ENCODE measurements around the gene SIT1.
A peak's percentile ranks its signal among the peaks of the same experiment; 100 is the strongest.
"Not testable (repeated sequence)": the region's sequence is repeated elsewhere in the genome, so short reads cannot be mapped to it uniquely, and the experiment has no call there.

SIT1 gene

DNA sequence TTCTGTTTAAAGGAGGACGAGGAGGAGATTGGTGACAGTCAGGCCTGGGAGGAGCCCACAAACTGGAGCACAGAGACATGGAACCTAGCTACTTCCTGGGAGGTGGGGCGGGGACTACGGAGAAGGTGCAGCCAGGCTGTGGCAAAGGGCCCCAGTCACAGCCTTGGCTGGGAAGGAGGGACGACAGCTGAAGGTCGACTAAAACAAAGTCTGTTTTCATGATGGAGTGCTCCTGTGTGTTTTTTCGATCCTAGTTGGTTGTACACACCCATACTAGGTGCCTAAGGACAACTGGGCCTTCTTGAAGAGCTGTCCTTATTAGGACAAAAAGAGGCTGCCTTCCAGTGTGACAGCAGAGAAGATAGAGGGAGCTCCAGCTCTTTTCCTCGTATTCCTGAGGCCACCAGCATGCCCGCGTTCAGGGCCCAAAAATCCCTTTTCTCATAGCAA lies 10.3 kb upstream of the SIT1 start:
- no peak for DNase-seq (ENCODE audit: low read depth)

DNA sequence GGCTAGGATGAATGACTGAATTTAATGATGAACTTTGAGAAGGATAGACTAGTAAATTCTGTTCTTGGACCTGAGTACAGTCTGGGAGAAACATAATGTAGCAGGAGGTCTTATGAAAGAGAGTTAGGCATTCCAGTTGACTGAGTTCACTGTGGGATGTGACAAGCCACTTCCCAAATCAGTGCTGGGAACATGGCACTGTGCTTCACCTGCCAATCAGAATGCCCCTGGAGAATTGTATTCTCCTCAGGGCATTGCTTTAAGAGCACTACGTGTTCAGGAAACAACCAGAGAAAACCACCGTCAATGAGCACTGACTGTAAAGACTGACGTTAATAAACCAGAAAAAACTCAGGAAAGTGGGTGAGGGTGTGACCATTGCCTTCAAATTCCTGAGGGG lies 8.6 kb upstream of the SIT1 start:
- no peak for DNase-seq (ENCODE audit: low read depth)

DNA sequence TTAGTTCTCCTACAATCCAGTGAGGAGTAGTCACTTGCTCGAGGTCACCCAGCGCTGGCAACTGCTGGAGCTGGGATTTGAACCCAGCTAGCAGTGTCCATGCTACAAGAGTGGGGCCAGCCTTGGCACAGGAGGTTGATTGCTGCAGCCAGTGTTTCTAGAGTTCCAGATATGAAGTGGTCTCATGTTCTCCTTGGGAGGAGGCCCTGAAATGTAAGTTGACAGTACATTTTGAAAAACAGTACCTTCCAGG lies 8.2 kb upstream of the SIT1 start:
- DNase-seq (ENCODE audit: low read depth) = no peak

DNA sequence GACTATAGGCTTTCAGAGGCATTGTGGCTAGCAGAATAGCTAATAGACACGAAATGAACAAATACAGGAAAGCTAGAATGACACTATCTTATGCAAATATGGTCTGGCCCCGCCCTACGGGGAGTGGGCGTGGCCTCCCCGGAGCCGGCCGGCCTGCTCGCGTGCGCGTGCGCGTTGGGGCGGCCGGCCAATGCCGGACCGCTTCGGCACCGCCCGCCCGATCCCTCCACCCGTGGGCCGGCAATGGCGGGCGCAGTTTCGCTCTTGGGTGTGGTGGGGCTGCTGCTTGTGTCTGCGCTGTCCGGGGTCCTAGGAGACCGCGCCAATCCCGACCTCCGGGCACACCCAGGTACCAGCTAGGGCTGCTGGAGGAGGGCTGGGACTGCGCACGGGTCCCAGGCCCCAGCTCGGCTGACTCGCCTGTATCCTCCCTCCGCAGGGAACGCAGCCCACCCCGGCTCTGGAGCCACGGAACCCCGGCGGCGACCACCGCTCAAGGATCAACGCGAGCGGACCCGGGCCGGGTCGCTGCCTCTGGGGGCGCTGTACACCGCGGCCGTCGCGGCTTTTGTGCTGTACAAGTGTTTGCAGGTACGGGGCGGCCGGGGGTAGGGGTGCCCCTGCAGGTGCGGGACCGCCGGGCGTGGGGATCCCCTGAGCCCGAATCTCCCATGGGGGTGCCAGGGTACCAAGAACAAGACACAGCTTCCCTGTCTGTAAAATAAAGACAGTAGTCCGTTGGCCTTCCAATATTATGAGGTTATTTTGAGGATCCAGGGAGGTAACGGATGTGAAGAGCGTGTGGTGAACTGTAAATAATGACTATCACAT lies 7.6 kb upstream of the SIT1 start, which contains the start of gene CCDC107:
CCDC107 (plus strand) TSS at position 156 of the 831 bp plus-strand sequence; CDS start at position 244, 88 bp downstream.
- DNase-seq (ENCODE audit: low read depth) = peak; percentile 77

DNA sequence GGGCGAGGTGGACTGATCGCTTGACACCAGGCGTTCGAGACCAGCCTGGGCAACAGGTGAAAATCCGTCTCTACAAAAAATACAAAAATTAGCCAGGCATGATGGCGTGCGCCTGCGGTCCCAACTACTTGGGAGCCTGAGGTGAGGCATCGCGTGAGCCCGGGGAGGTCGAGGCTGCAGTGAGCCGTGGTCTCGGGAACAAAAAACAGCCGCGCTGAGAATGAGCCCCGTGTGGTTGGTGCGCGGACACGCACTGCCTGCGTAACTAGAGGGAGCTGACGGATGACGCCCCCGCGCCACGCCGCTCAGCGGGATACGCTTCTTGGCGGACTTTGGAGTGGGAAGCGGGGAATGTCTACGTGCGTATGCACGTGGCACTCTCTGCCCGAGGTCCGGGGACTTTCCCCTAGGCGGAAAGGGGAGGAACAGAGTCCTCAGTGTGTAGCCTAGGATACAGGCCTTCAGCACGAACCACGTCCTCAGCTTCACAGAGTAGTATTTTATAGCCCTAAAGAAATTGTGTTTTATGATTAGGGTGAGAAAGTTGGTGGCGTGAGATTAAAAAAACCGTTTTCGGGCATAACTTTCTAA lies 6.9 kb upstream of the SIT1 start, which contains the start of gene RMRP:
RMRP (minus strand) TSS at position 474 of the 591 bp plus-strand sequence.
- peak; percentile 87 for DNase-seq (ENCODE audit: low read depth)

DNA sequence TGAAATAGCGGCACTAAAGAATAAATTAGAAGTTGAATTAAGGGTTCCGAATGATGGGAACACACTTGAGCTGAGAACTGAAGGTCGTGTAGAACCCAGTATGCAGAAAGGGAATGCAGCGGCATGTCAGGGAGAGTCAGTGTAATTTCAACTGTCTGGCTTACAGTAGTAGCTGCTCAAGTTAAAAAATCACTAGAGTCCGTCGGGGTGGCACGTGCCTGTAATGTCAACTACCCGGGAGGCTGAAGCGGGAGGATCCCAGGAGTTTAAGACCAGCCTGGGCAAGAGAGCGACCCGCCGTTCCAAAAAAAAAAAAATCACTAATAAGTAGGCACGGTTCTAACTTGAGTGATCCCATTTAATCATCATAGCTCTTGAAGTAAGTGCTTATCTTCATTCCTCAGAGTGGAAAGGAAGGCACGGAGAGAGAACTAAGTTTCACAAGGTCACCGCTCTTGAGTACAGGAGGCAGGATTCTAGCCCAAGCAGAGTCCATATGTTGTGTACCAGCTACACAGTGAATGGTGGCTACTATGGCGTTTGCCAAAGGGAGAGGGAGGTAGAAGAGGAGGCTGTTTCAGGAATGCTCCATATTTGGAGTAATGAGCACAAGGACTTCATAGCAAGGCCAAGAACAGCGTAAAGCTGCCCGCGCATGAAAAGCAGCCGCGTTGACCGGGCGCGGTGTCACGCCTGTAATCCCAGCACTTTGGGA lies 6.3 kb upstream of the SIT1 start:
- DNase-seq (ENCODE audit: low read depth) = no peak

DNA sequence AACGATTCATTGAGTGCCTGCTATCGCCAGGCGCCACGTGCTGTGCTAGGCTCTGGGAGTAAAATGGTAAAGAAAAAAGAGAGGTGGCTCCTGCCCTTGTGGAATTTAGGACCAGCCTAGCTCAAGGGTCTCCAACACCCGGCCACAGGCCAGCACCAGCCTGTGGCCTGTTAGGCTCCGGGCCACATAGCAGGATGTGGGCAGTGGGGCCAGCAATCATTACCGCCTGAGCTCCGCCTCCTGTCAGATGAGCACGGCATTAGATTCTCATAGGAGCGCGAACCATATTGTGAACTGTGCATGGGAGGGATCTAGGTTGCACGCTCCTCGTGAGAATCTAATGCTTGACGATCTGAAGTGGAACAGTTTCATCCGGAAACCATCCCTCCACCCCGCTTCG lies 5.6 kb upstream of the SIT1 start:
- no peak for DNase-seq (ENCODE audit: low read depth)

DNA sequence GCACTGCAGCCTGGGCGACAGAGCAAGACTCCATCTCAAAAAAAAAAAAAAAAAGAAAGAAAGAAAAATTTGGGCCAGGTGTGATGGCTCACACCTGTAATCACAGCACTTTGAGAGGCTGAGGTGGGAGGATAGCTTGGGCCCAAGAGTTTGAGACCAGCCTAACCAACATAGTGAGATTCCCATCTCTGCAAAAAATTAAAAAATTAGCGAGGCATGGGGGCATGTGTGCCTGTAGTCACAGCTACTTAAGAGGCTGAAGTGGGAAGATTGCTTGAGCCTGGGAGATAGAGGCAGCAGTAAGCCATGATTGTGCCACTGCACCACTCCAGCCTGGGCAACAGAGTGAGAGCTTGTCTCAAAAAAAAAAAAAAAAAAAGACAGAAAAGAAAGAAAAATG lies 2.9 kb upstream of the SIT1 start:
- DNase-seq (ENCODE audit: low read depth) = no peak

DNA sequence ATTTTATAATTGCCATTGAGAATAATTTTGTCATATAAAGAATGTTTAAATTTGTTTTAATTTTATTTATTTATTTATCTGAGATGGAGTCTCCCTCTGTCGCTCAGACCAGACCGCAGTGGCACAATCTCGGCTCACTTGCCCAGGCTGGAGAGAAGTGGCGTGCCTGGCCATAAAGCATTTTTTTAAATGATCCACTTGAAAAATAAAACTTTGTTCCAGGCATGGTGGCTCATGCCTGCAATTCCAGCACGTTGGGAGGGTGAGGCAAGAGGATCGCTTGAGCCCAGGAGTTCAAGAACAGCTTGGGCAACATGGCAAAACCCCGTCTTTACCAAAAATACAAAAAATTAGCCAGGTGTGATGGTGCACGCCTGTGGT lies 2.1 kb upstream of the SIT1 start:
- no peak for DNase-seq (ENCODE audit: low read depth)

DNA sequence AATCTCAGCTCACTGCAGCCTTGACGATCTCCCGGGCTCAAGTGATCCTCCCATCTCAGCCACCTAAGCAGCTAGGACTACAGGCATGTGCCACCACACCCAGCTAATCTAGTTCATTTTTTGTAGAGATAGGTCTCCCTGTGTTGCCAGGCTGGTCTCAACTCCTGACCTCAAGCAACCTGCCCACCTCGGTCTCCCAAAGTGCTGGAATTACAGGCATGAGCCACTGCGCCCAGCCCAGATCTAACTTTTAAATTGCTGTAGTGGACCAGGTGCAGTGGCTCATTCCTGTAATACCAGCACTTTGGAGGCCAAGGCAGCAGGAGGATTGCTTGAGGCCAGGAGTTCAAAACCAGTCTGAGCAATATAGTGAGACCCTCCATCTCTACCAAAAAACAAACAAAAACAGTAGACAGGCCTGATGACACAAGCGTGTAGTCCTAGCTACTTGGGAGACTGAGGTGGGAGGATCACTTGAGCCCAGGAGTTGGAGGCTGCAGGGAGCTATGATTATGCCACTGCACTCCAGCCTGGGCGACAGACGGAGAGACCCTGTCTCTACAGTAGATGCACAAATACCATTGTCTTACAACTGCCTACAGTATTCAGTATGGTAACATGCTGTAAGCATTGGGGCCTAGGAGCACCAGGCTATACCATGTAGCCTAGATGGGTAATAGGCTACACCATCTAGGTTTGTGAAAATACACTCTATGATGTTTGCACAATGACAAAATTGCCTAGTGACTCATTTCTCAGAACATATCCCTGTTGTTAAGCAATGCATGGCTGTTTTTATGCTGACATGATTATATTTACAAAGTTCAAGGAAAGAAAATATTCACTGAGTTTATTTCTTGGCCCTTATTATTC lies 1.5 kb upstream of the SIT1 start:
- DNase-seq (ENCODE audit: low read depth) = no peak

DNA sequence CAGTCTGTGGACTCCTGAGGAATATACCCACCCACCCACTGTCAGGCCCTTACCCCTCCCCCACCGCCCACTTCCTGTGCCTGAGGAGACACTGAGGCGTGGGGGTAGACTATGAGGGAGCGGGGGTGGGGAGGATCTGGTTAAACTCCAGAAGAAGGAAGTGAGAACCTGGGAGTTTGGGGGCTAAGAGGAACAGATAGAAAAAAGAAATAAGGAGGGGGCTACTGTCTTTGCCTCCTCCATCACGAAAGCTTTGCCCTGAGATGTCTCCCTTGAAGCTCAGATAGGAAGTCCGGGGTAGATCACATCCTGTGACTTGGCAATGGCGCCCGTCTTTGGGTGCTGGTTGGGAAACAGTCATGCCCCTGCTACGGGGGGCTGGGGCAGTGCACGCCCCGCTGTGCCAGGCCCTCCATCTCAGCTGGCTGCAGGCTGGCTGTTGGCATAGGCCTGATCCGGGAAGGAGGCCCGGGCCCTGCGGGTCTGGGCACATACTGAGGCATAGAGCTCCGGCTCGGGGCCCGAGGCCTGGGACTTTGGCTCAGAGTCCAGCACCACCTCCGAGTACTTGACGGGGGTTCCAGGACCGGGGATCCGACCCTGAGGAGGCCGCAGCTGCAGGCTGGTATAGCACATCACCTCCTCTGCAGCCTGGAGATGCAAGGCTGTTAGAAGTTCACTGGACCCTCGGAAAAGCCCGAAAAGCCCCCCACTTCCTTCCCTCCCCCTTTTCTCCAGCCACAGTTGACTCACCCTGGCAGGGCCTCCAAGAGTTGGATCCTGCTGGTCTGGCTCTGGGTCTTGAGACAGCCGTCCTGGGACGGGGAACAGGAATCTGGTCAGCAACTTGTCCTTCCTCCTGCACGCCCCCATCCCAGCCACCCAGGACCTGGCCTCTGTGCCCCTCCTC lies 1.0 kb downstream of the SIT1 start:
- no peak for DNase-seq (ENCODE audit: low read depth)

DNA sequence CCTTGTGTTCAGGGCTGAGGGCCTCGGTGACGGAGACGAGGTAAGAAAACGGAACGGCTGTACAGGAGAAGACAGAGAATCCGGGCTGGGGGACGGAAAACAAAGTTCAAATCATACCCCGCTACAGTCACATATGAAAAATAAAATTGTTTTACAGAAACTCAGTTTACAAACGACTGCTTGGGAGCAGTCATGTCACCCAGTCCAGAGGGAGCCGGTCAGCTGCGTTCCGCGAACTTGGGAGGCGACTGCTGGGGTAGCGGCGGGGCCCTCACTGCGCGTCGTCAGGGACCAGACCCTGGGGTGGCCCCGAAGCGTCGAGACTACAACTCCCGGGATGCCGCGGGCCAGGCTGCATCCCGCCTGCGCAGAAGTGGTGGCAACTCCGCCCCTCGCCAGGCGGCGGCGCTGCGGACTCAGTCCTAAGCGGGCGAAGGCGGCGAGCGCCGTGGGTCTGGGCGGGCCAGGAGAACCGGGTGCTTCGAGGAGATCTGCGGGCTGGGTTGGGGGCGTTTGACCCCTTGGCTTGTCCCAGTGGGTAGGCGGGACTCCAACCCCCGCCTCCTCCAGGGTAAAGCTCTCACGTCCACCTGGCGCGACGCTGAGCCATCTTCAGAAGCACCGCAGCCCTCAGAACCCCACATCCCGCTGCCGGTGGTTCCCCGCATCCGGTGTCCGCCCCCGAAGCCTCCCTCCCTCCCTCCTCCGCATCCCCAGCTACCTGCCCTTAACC lies 4.0 kb downstream of the SIT1 start:
- DNase-seq (ENCODE audit: low read depth) = peak; percentile 83

DNA sequence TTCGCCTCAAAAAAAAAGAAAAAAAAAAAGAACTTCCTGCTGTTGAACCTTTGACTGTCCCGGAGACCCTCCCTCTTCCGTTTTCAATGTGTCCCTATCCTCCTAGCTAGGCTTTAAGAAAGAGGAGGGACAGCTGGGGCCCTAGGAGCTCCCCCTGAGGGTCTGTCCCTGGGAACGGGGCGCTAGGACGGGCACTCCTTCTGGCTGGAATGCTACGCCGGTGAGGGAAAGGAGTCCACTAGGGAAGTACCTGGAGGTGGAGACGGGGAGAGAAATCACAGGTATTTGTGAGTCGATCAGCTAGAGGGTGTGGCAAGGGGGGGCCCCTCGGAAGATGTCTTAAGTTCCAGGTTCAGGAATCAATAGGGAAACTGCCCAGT lies 4.6 kb downstream of the SIT1 start:
- DNase-seq (ENCODE audit: low read depth) = no peak

DNA sequence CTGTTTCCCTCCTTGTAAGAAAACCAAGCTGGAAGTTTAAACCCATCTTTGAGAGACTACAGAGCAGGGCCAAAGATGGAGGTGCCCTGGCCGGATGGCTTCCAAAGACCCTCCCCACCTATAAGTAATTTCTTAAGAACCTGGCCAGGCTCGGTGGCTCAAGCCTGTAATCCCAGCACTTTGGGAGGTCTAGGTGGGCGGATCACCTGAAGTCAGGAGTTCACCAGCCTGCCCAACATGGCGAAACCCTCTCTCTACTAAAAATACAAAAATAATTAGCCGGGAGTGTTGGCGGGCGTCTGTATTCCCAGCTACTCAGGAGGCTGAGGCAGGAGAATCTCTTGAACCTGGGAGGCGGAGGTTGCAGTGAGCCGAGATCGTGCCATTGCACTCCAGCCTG lies 5.0 kb downstream of the SIT1 start:
- DNase-seq (ENCODE audit: low read depth) = not testable (repeated sequence)

DNA sequence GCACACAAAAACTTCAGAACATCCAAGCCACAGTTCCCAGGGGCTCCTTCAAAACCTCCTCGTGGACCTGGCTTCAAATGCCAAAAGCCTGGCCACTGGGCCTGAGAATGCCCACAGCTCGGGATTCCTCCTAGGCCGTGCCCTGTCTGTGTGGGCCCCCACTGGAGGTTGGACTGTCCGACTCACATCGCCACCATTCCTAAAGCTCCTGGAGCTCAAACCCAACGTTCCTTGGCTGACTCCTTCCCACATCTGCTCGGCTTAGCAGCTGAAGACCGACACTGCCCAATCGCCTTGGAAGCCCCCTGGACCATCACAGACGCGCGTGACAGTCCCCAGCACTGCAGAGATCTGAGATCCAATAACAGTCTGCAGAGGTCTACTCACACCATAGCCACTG lies 7.7 kb downstream of the SIT1 start:
- DNase-seq (ENCODE audit: low read depth) = no peak

DNA sequence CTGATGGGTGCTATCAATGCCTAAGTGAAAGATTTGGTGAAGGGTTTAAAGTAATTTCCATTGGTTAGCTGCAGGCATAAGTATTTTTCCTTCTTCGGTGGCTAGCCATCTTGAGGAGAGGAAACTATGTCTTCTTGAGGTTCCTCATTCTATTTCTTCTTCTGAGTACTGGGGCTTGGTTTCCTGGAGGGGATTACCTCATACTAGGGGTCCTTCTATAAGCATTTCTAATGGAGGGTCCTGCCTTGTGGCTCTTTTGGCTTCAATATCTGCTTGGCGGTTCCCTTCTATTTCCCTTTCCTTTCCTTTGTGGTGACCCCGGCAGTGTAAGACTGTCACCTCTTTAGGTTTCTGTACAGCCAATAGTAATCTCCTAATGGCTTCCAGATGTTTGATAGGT lies 9.3 kb downstream of the SIT1 start:
- not testable (repeated sequence) for DNase-seq (ENCODE audit: low read depth)

DNA sequence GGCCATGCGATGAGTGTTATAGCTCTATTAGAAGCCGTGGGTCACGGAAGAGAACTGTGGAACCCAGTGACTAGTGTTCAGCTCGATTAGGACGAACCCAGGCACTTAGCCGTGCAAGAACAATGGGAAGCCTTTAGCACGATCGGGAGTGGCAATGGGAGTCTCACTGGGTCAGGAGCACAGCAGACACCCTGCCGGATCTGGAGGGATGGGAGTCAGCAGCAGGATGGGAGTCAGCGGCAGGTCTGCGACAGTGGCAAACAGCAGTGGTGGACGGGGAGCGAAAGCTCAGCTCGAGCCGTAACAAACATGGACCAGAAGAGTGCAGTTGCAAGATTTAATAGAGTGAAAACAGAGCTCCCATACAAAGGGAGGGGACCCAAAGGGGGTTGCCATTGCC lies 10.3 kb downstream of the SIT1 start:
- not testable (repeated sequence) for DNase-seq (ENCODE audit: low read depth)

DNA sequence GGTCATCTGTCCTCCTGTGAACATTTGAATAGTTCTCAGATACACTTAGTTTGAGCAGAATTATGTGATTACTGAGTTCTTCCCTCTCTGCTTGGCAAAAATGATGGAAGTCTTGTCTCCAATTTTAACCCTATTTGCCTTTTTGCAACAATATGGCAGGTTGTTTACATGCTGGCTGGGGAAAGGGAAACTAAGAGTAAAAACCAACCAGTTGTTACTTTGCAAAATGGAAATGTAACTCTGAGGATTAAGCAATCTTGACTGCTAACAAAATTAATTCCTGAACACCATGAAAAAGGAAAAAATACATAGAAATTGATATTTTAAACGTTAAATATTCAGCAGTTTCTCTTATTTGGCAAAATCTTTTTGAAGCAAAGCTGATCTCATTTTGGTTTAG lies 11.1 kb downstream of the SIT1 start:
- DNase-seq (ENCODE audit: low read depth) = no peak

DNA sequence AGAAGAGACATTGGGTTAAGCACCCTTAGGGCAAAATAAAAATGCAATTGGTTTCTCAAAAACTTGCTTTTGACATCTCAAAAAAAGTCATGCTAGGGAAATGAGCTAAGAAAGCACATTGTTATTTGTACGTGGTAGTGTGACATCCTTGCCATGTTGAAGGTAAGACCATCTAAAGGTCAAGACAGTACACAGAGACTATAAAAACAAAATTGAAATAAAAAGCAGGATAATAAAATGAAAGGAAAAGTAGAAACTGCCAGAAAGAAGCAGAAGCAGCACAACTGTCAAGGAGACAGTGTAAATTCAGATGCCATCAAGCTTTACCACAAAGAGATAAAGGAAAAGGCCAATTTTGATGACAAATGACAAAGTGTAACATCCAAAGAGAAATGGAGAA lies 11.5 kb downstream of the SIT1 start:
- DNase-seq (ENCODE audit: low read depth) = not testable (repeated sequence)

DNA sequence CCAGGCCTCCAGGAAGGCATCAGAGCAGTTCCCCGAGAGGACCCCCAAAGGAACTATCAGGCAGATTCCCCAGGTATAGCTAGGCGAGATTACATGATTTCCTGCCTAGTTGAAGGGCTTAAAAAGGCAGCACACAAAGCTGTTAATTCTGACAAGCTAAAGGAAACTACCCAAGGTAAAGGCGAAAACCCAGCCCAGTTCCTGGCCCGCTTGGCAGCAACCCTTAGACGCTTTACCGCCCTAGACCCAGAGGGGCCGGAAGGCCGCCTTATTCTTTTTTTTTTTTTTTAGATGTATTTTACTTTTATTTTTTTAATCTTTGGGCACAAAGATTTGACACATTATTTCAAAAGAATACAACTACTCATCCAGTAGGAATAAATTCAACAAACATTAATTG lies 12.0 kb downstream of the SIT1 start:
- not testable (repeated sequence) for DNase-seq (ENCODE audit: low read depth)

Measured in stimulated activated CD8-positive, alpha-beta memory T cell treated with anti-CD3 and anti-CD28 coated beads, Interleukin-12 subunit alpha, Interleukin-12 subunit beta, amount 100 ng/mL, for 4 hours (primary cell).